ENCODE data around the gene VMP1.

VMP1 gene

GRCh38 chr17:59874376-59874775, 166.9 kb downstream of the VMP1 start:
- no peak for DNase-seq

GRCh38 chr17:59876107-59876506, 168.7 kb downstream of the VMP1 start:
- no peak for DNase-seq

GRCh38 chr17:59877965-59878364, 170.5 kb downstream of the VMP1 start:
- DNase-seq, result no peak

- DNase-seq, result no peak
These were observed 171.2 kb downstream of the VMP1 start for GRCh38 chr17:59878624-59879023.

- DNase-seq, result no peak
These were observed 177.4 kb downstream of the VMP1 start for GRCh38 chr17:59884861-59885260.

- DNase-seq, result no peak
These were observed 180.8 kb downstream of the VMP1 start for GRCh38 chr17:59888145-59888750.

GRCh38 chr17:59890720-59891119, 183.3 kb downstream of the VMP1 start:
- no peak for DNase-seq

Data from stimulated activated CD8-positive, alpha-beta memory T cell treated with anti-CD3 and anti-CD28 coated beads, Interleukin-4, amount 100 ng/mL, for 48 hours (primary cell).